ENCODE measurements around the gene FLT1.

FLT1 gene

DNA sequence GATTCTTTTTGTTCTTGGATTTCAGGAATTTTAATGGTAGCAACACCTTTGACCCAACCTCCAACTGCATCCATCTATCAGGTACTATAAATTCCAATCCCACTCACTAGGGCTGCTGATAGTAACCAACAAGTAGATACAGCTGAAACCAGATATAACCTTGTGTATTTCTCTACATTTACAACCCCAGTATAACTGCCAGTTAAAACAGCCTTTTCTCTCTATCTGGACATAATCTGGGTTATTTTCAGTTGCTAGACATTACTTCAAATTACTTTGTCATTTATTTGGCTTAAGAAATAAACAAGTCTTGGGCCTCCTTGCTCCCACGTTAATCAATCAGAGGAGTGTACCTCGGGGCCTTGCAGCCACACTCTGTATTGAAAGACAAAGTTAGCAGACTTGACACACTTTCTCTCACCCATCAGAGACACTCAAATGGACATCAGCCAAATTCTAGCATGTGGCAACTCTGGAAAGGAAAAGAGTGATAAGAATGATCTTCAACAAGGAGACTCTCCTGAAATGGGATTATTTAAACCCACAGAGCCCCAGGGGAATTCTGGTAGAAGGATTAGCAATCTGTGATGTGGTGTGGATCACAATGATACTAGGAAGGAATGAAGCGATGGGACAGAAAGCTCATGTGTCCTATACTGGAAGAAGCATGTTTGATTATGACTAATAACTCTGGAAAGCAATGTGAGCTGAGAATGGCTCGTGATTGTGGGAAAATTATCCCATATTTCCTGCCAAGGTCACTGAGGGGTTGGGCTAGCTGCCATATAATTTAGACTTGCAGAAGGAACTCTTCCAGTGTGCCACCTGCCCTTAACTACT lies 157.5 kb downstream of the FLT1 start:
- DNase-seq: no peak

DNA sequence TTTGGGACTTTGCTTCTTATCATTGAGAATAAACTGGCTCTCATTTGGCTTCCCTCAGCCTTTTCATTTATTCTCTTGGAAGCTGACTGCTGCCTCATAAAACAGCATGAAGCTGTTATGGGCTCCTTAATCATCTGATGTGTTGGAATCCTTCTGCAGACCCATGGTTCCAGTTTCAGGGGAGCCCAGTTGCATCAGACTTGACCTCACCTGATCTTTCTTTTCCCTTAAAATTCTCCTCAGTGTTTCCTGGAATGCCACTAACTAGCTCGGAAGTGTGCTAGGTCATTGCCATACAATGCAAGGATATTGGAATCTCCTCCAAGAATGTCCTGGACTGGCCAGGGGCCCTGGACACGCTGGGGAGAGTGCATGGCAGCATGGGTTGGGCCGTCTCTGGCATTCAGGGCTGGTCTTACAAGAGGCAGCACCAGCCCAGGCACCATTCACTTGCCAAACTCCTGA lies 158.7 kb downstream of the FLT1 start:
- DNase-seq: no peak

DNA sequence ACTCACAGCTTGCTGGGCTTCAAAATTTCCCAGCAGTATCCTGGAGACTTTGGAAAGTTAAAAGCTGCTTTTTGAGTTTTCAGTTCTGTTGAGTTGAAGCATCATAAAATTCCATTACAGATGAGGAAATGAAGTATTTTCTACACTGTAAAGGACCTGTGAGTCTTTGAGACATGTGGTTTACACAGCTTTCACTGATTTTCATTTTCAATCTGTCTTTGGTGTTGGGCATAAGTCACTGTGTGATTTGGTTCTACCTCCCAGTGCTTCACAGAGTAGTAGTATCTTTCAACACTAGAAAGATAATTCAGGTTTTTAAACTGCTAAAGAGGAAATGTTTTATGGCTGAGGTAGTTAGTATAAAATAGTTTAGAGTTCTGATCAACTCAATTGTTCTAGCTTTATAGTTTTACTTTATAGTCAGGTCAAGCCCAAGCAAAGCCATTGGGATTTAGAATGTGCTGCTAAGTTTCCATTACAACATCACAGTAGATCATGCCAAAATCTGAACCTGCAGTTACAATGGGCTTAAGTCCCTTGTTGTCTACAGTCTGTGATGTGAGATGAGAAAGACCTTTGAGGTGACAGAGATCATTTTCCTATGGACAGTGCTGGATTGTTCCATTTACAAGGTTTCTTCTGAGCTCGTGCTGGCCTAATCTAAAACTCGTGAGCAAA lies 161.6 kb downstream of the FLT1 start:
- DNase-seq: no peak

DNA sequence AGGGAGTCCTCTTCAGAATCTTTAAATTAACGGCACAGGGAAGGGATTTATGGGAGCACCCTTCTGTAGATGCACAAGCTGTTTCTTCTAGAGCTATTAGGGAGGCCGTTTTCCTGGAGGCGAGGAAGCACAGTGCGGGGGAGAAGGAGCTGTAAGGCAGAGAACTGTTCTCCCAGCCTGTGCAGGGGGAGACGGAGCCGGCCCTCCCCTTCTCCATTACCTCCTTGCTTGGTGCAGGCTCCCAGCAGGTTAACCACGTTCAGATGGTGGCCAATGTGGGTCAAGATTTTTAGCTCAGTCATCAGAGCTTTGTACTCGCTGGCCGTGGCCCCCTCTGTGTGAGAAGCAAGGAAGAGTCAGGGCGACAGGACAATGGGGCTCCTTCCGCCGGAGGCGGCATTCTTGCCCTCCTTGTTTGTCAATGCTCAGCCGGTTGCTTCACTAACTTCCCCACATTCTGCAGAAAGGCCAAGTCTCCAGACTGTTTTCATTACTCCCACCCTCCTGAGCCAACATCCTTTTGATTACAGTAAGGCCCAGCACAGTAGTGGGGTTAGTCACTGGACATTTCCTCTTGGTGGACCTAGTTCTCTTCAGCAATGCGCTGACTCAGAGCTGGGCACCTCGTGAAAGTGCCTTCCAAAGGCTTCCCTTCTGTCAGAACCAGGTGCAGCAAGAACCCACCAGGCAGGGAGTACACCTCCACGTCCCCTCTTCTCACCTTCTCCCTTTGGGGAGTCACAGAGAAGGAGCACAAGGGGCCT lies 165.4 kb downstream of the FLT1 start:
- DNase-seq: no peak

DNA sequence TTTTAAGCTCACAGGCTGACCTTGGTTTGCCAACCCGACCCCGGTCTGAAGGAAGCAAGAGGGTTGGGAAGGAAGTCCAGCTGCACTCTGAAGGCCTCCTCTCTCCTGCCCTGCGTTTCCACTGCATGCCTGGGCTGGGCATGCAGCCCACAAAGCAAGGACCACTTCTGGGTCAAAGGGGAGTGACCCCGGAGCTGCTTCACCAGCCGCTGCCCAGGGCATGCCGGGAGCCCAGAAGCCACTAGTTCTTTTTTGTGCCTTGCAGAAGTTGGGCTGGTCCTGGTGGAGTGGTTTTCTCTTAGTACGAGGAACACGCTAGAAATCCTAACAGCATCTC lies 166.7 kb downstream of the FLT1 start:
- DNase-seq: no peak

DNA sequence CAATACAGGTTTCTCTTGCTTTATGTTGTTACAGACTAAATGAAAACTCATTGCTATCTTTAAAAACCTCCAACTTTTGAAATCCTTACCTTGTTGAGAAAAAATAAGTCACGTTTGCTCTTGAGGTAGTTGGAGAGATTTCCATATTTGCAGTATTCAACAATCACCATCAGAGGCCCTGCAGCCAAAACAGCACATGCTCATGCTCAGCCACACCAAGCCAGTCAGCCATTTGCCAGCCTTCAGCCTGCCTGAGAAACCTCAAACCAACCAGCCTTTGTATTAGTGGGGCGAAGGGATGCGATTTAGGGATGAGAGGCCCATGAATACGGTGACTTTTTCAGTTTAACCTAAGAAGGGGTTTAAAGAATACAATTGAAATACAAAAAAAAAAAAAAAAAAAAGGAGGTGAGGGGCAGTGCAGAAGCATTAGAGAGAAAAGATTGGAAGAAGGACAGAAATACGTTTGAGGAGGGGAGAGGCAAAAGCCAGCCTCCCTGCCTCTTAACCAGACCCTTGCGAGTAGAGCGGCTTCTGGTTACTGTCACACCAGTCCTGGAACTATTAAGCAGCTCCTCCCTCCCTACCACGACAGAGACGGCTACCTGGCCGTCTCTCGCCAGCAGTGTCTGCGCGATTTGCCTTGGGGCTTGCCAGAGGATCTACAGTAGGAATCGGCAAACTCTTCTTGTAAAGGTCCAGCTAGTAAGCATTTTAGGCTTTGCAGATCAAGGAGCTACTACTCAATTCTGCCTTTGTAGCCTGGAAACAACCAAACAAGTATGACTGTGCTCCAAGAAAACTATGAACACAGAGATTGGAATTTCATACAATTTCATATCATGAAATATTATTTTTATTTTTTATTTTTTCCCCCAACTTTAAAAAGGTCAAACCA lies 167.3 kb downstream of the FLT1 start:
- no peak for DNase-seq

DNA sequence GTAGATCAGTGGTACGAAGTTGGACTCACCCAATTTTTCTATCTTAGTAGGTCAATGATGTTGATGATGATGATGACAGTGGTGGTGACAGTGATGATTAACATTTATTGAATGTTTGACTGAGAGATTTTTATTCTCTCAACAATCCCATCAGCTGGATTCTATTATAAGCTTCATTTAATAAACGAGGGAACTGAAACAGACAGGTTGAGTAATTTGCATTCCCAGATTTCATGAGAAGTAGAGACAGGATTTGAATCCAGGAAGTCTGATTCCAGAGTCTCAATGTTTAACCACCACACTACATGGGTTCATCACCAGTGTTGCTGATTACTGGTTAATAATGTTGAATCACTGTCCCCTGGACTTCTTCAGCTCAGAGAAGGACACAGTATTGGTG lies 168.9 kb downstream of the FLT1 start:
- DNase-seq: no peak

DNA sequence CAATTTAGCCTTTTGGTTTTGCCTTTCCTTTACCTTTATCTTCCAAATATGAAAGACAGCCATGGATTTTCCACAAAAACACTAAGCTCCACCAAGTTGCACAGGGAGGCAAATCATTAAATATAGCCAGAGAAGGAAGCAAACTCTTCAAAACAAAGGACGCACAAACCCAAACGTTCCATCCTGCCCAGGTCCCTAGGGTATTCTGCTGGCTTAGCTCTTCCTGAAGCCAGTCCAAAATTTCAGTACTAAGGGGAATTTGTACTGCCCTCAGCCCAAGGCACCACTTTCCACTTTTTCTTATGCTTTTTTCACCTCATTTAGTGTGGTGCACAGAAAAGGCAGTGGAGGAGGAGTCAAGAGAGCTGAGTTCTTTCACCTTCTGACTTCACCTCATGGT lies 169.9 kb downstream of the FLT1 start:
- no peak for DNase-seq

DNA sequence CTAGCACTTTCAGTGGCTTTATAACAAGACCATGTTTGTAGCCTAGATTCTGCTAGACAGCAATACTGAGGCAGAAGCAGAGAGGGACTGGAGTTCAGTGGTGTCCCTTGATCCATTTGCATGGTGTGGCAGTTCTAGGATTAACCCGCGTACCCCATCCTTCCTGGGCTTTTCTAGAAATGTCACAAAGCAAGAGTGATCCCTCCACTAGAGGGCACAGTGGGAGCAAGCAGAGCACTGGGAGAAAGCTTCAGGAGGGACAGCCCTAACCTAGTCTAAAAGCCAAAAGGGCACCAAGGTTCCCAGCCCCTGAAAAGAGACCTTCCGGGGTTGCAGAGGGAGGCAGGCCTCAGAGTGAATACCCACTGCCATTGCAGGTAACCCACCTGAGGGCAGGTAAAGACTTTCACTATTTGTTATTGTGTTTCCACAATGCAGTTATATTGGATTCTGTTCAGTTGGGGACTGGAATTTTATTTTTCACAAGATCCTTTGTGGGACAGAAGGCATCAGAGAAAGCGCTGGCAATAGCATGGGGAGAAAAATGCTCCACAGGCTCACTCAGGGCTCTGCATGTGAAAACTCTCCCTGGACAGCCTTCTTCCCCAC lies 170.6 kb downstream of the FLT1 start:
- no peak for DNase-seq

DNA sequence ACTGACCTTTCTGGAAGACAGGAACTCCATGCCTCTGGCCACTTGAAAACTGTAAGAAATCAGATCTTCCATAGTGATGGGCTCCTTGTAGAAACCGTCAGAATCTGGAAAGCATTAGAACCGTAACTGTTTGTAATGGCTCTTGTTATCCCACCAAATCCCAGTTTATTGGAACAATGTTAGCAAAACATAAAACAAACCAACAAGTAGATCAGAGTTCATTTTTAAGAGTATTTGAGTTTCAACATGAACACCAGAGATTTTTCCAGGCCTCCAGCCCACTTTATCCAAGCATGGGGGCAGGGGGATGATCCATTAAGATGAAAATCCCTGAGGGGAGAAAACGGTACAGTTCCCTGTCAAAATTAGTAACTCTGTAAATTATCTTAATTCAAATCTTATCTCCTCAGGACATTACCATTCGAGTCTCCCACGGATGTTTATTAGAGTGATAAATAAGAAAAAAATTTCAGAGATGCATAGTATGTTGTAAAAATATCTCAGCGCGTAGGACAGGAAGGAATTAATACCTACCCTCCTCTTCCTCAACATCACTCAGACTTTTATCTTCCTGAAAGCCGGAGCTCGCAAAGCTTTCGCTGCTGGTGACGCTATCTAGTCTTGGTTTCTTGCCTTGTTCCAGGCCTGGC lies 172.5 kb downstream of the FLT1 start:
- no peak for DNase-seq

DNA sequence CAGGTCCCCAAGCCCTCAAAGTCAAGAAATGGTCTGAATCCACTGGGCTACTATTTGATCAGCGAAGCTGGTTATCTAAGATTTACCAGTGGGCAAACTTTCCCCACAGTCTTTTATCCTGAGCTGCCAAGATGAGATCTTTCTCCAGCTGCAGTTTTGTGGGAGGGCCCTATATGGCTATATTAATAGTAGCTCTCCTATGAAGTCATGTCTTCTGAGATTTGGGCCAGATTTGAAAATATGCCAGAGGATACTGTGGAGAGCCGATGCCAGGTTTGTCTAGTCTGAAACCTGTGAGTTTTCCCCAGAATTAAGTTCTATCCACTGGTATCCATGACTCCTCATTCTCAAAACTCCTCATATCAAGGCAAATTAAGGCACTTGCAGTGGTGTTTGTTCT lies 173.2 kb downstream of the FLT1 start:
- DNase-seq: no peak

DNA sequence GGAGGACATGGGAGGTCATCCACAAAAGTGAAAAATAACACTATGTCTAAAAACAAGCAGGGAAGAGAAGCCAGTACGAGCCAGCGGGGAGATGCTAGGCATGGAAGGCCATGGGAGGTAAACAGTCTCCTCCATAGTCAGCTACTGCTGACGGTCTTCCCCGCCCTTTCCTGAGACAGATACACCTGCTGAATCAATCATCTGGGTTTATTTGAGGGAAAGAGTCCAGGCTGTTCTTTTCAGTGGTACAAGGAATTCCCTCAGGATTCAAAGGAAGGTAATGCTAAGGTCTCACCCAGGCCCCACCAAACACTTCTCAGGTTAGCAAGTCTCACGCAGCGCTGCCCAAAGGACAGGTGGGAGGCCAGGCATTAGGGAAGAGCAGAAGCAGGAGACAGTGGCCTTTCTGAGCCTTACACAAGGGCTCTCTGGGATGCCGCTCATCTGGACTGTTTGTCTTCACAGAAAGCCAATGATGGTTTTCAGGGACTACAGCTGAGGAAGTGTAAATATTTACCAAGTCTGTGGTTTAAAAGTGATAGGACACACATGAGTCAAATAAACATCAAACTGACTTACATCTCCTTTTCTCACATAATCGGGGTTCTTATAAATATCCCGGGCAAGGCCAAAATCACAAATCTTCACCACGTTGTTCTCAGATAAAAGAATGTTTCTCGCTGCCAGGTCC lies 173.9 kb downstream of the FLT1 start:
- DNase-seq: no peak

DNA sequence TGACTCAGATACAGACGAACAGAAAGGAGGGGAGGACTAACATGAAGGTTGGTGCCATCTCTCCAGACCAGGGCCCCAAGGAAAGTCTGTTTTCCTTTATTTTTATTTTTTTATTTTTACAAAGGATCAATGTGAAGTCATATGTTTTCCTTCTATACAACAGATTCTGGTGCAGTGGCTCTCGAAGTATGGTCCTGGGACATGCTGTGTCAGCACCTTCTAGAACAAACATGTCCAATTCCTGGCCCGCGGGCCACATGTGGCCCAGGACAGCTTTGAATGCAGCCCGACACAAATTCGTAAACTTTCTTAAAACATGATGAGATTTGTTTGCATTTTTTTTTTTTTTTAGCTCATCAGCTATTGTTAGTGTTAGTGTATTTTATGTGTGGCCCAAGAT lies 174.7 kb downstream of the FLT1 start:
- no peak for DNase-seq

DNA sequence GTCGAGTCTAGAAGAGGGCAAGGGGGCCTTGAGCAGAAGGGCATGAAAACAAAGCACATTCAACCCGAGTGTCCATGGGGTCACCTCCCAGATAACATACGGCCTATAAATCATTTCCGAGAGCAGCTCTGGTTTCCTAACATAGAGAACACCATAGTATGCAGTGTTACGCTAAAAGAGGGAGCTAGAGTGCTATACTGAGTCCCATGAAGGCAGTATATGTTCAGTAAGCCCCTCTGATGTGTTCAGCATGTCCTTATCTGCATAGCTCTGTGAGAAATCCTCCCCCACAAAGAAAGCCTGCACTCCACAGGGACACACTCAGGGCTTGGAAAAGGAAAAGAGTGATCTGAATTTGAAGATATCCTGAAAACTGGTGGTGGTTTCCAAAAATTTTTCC lies 175.4 kb downstream of the FLT1 start:
- no peak for DNase-seq

DNA sequence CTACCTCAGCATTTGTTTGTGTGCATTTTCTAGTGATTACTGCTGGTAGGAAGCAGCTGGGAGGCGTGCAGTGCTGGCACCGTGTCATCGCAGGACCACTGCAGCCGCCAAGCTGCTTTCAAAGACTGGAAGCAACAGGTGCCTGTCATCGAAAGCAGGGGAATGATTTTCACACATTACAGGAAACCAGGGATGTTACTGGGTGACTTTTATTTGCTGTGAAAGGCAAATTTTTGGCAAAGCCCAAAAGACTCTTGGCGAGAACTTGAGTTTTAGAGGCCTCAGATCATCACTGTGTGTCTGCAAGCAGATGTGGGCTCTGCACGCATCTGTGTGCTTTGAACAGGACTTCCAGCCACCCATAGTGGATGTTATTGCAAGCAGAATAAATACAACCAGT lies 176.4 kb downstream of the FLT1 start:
- no peak for DNase-seq

DNA sequence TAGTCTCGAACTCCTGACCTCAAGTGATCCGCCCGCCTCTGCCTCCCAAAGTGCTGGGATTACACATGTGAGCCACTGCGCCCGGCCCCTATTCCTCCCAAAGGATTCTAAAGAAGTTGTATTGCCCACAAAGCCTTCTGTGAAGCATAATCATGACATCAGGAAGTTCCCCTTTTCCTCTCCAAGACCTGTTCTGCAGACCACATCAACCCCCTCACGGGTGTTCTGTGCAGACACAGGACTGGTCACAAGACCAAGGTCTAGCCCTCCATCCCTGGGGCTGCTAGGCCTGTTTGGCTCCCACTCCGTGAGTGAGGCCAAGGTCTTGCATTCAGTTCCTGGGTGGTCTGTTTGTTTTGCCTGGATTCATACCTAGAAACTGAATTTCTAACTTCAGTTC lies 178.1 kb downstream of the FLT1 start:
- no peak for DNase-seq

DNA sequence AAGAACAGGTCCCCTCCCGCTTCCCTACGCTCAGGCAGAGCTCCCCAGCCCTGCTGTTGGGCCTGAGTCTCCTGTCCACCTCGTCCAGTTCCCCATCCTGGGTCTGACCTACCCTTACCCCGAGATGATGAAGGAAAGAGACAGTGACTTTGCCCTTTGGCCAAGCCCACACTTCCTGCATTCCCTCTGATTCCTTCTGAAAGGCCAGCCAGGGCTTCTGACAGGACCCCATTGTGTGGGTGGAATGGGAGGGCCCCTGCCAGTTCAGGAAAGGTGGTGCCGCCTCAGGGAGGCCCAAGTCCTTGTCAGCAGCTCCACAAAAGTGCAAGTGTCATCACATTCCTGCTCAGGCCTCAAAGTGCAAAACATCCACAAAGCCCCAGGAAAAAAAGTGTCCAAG lies 178.8 kb downstream of the FLT1 start:
- no peak for DNase-seq

DNA sequence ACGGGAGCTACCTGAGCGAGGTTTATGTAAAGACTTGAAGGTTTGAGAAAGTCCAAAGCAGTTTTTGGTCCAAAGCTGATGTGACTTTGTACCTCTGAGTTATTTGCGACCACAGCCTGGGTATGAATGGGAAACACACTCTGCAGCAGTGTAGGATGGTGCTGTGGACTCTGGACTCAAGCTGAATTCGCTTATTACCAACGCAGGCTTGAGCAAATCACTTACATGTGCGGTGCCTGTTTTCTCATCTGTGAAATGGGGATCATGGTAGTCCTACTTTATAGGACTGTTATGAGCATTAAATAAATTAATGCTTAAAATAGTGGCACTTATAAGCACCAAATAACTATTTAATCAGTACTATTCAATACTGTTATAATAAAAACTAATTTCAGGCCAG lies 180.0 kb downstream of the FLT1 start:
- no peak for DNase-seq

DNA sequence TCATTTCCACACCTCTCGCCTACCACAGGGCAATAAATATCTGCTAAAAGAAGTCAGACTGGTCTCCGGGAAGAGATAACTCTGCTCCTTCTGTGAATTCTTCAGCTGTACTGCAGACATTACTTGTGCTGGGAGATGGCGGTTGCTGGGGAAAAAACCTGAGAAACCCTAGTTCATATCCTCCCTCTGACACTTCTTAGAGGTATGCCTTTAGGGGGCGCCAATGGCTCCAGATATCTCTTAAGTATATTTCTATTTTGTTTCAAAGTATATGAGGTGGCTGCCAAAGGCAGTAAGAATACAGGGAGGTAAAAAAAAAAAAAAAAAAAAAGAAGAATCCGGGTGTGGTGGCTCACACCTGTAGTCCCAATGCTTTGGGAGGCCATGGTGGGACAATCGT lies 181.3 kb downstream of the FLT1 start:
- DNase-seq: no peak

DNA sequence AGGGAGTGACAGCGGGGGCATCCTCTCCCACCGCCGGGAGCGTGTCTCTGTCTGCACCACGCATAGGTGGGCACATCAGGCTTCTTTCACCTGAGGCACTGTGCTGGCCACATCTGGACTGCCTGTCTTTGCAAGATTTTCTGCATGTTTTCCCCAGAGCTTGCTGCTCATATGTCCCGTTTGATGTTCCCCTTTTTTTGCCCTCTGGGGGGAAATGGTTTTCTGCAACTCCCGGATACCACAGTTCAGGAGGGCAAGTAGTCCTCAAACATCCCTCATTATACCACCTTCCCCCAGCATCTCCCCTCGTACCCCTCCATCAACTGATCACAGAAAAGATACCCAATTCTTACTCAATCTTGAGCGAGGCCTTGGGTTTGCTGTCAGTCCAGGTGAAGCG lies 188.6 kb downstream of the FLT1 start:
- DNase-seq: no peak

DNA sequence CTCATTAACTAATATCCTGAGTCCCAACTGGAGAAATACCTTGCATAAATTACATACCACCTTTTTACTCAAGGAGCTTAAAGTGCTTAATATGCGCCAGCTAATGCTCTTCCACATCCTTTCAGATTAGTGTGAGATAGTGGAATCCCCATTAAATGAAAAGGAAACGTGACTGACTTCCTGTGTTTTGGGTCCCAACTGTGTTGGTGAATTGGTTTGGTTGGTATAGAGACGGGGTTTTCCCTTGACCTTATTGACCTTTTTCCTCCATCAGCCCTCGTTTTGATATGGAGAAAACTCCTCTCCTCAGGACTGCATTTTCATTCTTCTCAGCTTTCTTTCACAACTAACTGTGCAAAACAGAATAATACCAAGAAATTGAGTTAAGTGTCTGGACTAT lies 193.1 kb downstream of the FLT1 start:
- no peak for DNase-seq
